Measurements from ENCODE around the gene SPATC1L.

DNA sequence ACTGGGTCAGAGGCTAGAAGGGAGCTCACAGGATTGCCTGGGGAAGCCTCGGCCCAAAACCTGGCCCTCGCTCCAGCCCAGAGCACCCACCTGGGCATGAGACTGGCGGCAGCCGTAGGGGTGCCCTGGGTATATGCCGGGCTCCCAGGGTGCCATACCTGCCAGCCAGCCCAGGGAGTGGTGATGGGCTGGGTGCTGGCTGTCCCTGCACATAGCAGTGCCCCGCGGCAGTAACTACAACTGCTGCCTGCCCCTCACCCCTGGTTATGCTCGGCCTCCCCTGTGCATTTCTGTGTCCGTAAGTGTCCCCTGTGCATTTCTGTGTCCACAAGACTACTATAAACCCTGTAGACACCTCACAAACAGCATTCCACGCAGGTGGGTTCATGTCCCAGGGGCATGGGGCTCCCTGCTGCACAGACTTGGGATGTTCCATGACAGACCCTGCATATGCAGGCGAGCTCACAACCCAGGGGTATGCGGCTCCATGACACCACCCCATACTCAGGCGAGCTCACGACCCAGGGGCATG, 5.8 kb upstream of the SPATC1L start:
- TF ChIP-seq CTCF (IDR thresholded peaks at IDR 0.05; ENCODE audit: insufficient read depth, low read length), result no peak
- no peak for TF ChIP-seq POLR2AphosphoS5 (IDR thresholded peaks at IDR 0.05; ENCODE audit: low read depth)
